GM12865 (cell line): Measurements from ENCODE around the gene RNPC3.
"Not testable (repeated sequence)": the region's sequence is repeated elsewhere in the genome, so short reads cannot be mapped to it uniquely, and the experiment has no call there.

ENCODE experiments used
- DNase-seq: peaks from one replicate; pipeline ENCODE4 v3.0.0; 2010; ENCODE audit warnings: low read depth
- H3K4me3 ChIP-seq: 2 replicates; pipeline ENCODE4 v1.5.1; 2011; ENCODE audit warnings: mild to moderate bottlenecking, low read depth, low read length, control low read depth
- TF ChIP-seq, protein P1 (sequence below): IDR thresholded peaks from 2 replicates; pipeline ENCODE4 v1.5.1; 2011; ENCODE audit warnings: low read length, control low read depth, low read depth, inconsistent platforms; ENCODE audit not compliant: insufficient read depth; ENCODE audit errors: missing control alignments

Gene RNPC3

GRCh38 chr1:103547840-103548239 lies 22.3 kb downstream of the RNPC3 start:
- H3K4me3 ChIP-seq, result no peak overlapping the region
- TF ChIP-seq, protein P1, sequence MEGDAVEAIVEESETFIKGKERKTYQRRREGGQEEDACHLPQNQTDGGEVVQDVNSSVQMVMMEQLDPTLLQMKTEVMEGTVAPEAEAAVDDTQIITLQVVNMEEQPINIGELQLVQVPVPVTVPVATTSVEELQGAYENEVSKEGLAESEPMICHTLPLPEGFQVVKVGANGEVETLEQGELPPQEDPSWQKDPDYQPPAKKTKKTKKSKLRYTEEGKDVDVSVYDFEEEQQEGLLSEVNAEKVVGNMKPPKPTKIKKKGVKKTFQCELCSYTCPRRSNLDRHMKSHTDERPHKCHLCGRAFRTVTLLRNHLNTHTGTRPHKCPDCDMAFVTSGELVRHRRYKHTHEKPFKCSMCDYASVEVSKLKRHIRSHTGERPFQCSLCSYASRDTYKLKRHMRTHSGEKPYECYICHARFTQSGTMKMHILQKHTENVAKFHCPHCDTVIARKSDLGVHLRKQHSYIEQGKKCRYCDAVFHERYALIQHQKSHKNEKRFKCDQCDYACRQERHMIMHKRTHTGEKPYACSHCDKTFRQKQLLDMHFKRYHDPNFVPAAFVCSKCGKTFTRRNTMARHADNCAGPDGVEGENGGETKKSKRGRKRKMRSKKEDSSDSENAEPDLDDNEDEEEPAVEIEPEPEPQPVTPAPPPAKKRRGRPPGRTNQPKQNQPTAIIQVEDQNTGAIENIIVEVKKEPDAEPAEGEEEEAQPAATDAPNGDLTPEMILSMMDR, result no peak
- DNase-seq, result no peak

GRCh38 chr1:103560427-103560826 lies 34.9 kb downstream of the RNPC3 start:
- TF ChIP-seq, protein P1, result no peak
- DNase-seq, result no peak
- H3K4me3 ChIP-seq, result no peak overlapping the region

- DNase-seq, H3K4me3 ChIP-seq: not testable (repeated sequence)
These were observed 35.6 kb downstream of the RNPC3 start for GRCh38 chr1:103561124-103561523.

- H3K4me3 ChIP-seq, result no peak overlapping the region
- DNase-seq, result peak; percentile 38
- TF ChIP-seq, protein P1, result no peak
These were observed 36.3 kb downstream of the RNPC3 start for GRCh38 chr1:103561643-103562395.

DNA sequence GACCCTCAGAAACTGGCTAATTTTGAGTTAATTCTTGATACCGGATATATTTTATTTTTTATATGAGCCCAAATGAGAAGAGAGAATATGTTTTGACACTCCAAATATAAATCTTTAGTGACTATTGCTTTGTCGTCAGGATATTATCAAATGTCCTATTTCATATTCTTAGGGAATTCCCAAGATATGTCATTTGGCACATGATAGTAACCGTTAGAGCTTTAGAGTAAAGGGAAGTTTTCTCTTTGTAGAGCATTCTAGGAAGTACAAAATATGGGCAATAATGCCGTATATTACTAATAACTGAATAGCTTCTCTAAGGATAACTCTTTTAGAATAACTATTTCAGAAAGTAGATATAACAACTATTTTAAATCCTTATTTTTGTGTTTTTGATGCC lies 37.6 kb downstream of the RNPC3 start:
- H3K4me3 ChIP-seq, result no peak overlapping the region
- DNase-seq, result no peak
- TF ChIP-seq, protein P1, result no peak

- TF ChIP-seq, protein P1, result no peak
- DNase-seq, result no peak
These were observed 44.0 kb downstream of the RNPC3 start for GRCh38 chr1:103569493-103569892.

GRCh38 chr1:103571289-103571688 lies 45.8 kb downstream of the RNPC3 start, which contains the start of gene AMY2B:
AMY2B (plus strand) TSS chr1:103571589; CDS start chr1:103571603, 14 bp downstream.
- not testable (repeated sequence) for DNase-seq, H3K4me3 ChIP-seq

More at GRCh38 chr1:103569493-103569892, 44.0 kb downstream of the RNPC3 start:
- H3K4me3 ChIP-seq, result no peak overlapping the region

DNA sequence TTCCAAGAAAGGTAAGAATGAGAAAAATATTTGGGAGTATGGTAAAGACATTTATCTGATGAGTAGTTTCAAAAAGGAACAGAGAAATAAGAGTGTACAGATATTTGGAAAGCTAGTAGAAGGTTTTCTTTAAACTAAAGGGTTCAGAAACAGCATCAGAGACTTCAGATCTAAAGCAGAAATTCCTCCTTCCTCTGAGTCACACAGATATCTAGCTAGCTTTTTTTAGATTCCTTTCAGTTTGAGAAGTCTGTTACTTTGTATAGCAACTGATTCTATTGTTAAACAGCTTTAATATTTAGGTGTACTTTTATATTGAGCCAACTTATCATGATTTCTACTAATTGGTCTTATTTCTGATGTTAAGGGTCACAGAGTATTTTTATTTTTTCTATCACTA lies 50.6 kb downstream of the RNPC3 start:
- H3K4me3 ChIP-seq, result no peak overlapping the region
- peak; percentile 3 for DNase-seq
- TF ChIP-seq, protein P1, result no peak

DNA sequence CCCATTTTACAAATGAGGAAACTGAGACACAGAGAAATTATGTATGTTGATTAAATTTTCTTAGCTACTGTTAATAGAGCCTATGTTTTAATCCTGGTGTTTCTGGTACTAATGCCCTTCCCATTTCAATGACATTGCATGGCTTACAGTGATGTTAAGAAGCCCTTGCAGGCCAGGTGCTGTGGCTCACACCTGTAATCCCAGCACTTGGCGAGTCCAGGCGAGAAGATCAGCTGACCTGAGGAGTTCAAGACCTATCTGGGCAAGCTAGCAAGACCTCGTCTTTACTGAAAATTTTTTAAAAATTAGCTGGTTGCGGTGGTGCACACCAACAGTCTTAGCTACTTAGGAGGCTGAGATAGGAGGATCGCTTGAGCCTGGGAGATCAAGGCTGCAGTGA lies 51.3 kb downstream of the RNPC3 start:
- not testable (repeated sequence) for H3K4me3 ChIP-seq, DNase-seq
